ENCODE measurements around the gene TPSD1.

The TPSD1 gene

DNA sequence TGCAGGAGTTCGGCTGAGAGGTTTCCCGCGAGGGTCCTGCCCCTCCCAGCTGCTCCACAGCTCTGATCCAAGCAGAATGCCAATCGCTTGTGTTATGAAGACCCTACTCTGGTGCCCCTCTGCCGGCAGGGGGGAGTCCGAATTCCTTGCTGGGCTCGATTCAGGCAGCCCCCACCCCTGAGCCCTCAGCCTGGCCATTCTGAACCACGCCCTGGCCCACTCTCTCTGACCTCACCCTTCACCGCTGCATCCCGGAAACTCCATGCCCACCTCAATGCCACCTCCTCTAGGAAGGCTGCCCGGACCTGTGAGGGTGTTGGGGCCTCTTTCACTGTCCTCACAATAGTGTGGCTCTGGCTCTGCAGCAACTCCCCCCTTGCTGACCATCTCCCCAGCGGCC lies 45.7 kb downstream of the TPSD1 start:
- DNase-seq: no peak

DNA sequence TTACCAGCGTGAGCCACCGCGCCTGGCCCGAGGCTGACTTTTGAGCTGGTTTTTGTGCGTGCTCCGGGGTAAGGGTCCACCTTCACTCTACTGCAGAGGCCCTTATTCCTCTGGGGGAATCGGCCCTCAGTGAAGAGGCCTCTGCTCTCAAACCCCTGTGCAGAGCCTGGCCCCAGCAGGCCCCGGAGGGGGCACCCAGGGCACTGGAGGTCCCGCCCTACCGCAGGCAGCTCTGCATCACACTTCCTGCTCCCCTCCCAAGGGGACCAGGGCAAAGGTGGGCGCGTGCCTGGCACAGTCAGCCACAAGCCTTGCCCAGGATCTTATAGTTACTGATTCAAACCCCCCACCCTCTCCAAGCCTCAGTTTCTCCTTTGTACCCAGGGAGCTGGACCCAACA lies 50.0 kb downstream of the TPSD1 start:
- DNase-seq: no peak

DNA sequence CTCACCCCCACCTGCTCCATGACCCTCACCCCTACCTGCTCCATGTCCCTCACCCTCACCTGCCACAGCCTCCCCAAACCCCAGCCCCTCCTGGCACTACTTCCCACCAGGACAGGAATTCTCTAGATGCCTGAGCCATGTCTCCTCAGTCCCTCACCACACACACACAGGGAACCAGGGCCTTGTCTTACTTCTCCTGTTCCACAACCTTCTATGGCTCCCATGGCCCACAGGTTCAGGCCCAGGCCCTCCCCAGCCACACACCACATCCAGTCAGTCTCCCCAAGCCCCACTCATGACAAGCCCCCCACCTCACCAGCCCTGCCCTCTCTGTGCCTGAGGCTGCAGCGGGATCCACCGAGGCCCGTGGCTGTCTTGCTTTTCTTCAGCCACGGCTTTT lies 50.5 kb downstream of the TPSD1 start:
- no peak for DNase-seq

DNA sequence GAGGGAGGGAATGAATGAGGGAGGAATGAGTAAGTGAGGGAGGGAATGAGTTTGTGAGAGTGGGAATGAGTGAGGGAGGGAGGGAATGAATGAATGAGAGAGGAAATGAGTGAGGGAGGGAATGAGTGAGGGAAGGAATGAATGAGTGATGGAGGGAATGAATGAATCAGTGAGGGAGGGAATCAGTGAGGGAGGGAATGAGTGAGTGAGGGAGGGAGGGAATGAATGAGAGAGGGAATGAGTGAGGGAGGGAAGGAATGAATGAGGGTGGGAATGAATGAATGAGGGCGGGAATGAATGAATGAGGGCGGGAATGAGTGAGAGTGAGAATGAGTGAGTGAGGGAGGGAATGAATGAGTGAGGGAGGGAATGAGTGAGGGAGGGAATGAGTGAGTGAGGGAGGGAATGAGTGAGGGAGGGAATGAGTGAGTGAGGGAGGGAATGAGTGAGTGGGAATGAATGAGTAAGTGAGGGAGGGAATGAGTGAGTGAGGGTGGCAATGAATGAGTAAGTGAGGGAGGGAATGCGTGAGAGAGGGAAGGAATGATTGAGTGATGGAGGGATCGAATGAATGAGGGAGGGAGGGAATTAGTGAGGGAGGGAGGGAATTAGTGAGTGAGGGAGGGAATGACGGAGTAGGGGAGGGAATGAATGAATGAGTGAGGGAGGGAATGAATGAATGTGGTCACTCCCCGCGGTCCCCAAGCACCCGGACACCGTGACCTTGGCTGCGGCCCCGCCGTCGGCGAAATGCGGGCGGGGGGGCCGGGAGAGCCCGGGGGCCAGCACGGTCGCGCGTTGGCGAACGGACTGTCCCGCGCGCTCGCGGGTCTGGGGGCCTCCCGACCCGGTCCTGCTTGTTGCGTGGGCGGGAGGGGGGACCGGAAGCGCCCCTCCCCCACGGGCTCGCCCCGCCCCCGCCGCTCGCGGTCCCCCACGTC lies 52.4 kb downstream of the TPSD1 start:
- no peak for DNase-seq
